Measurements from ENCODE around the gene SEBOX. TPM values are rescaled to one million over a fixed set of nuclear protein-coding genes. Genes with fewer than 3 reads are reported as not detected.

The SEBOX gene
- total and polyA plus RNA-seq, 2 experiments from 2014 or later: 0.44 TPM; not detected in 1

DNA sequence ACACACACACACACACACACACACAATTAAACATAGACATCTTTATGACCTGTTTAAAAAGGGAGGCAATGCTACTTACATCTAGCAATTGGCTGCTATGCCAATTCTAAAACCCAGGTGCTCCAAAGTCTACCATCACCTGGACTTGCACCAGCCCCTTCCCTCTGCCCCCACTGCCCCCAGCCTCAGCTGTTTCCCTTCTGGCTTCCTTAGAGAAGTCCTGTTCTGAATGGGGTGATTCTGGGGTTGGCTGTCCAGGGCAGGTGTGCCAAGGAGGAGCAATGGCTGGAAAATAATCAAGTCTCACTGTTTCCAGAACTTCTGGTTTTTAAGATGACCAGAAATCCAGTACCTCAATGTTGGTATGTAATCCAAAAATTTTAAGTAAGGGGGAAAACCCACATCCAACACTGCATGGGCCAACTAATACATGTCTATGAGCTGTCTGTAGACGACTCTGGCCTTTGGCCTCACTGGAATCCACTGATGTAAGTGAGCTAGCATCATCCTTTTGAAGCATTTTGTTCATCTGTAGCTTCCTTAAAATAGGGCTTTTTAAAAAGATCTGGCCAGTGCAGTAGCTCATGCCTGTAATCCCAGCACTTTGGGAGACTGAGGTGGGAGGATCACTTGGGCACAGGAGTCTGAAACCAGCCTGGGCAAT lies 31.8 kb downstream of the SEBOX start:
- Histone ChIP-seq H3K9me3 (ENCODE audit: low read depth) (no peaks in the 10 kb centered on the region), H3K27me3 (no peaks in the 10 kb centered on the region), H3K4me3 (no peak overlapping the region), H3K4me1 (ENCODE audit: low read depth) (peaks cover 4% of the 10 kb centered on the region), H3K36me3 (peaks cover 9% of the 10 kb centered on the region), H3K27ac (no peak overlapping the region)
- TF ChIP-seq CTCF (IDR thresholded peaks at IDR 0.05; ENCODE audit: low read depth, low read length): no peak
- DNase-seq (ENCODE audit: low read depth in 1 of 2, low spot score in 1 of 2): no peak

DNA sequence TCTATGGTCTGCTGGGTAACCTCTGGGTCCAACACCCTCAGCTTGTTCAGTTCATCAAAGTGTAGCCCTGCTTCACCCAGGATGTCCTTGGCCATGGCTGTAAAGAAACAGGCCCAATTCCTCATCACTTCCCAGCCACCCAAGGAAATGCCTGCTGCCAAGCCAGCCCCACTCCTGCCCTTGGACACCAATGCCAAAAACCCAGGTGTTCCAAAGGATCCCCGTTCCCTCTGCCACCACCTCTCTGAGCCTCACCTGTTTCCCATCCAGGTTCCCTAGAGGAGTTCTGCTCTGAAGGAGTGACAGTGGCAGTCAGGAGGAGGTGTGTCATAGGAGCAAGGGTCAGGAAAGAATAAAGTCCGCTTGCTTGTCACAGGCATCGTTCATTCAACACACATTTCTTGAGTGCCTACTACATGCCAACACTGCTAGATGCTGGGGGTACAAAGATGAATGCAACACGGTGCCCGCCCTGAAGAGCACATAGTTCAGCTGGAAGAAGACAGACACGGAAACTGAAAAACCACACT lies 33.0 kb downstream of the SEBOX start:
- peaks cover 9% of the 10 kb centered on the region for H3K36me3 ChIP-seq
- no peak for TF ChIP-seq CTCF (IDR thresholded peaks at IDR 0.05; ENCODE audit: low read depth, low read length)
- H3K9me3 ChIP-seq (ENCODE audit: low read depth): no peaks in the 10 kb centered on the region
- DNase-seq (ENCODE audit: low read depth in 1 of 2, low spot score in 1 of 2): no peak
- no peak overlapping the region for H3K27ac ChIP-seq
- peaks cover 4% of the 10 kb centered on the region for H3K4me1 ChIP-seq (ENCODE audit: low read depth)
- no peak overlapping the region for H3K4me3 ChIP-seq
- no peaks in the 10 kb centered on the region for H3K27me3 ChIP-seq

DNA sequence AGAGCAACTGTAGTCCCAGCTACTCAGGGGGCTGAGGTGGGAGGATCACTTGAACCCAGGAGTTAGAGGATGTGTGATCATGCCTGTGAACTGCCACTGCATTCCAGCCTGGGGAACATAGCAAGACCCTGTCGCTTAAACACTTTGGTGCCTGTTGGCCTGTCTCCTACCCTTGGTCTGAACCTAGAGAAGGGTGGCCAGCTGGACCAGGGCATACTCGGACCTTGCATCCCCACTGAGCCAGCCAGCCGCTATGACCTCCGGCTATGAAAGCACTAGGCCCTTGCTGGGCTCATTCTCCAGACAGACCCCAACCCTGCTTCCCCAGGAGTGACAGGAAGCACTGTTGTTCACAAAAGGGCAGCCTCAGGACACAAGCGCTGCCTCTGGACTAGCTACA lies 34.3 kb downstream of the SEBOX start:
- H3K4me1 ChIP-seq (ENCODE audit: low read depth): peaks cover 4% of the 10 kb centered on the region
- no peaks in the 10 kb centered on the region for H3K27me3 ChIP-seq
- no peak overlapping the region for H3K27ac ChIP-seq
- no peak overlapping the region for H3K4me3 ChIP-seq
- H3K36me3 ChIP-seq: peaks cover 13% of the 10 kb centered on the region
- TF ChIP-seq CTCF (IDR thresholded peaks at IDR 0.05; ENCODE audit: low read depth, low read length): no peak
- no peaks in the 10 kb centered on the region for H3K9me3 ChIP-seq (ENCODE audit: low read depth)
- DNase-seq (ENCODE audit: low read depth in 1 of 2, low spot score in 1 of 2): no peak

DNA sequence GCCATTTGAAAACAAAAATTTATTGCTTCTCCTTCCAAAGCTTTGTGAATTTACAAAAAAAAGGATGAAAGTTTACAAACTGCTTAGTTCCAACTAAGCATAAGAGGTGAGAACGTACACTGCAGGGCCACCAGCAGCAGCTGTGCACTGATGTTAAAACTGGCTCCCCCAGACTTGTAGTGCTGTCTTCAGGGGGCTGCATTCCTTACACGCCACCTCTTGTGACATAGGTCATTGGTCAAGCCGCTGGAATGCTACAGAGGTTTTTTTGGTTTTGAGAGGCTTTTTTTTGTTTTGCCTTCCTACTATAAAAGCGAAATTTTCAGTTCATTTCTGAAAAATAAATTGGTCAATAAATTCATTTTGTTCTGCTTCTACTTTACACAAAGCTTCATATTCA lies 36.7 kb downstream of the SEBOX start:
- DNase-seq (ENCODE audit: low read depth in 1 of 2, low spot score in 1 of 2): peak in 1 of 2 donors; percentile 56
- H3K27me3 ChIP-seq: no peaks in the 10 kb centered on the region
- H3K4me1 ChIP-seq (ENCODE audit: low read depth): no peaks in the 10 kb centered on the region
- H3K4me3 ChIP-seq: no peak overlapping the region
- no peaks in the 10 kb centered on the region for H3K9me3 ChIP-seq (ENCODE audit: low read depth)
- peak overlapping the region; percentile 45 for H3K27ac ChIP-seq
- H3K36me3 ChIP-seq: peaks cover 13% of the 10 kb centered on the region
- no peak for TF ChIP-seq CTCF (IDR thresholded peaks at IDR 0.05; ENCODE audit: low read depth, low read length)

GRCh38 chr17:28327709-28328108 lies 37.3 kb downstream of the SEBOX start:
- Histone ChIP-seq H3K4me1 (ENCODE audit: low read depth) (no peaks in the 10 kb centered on the region), H3K4me3 (no peak overlapping the region), H3K27ac (peak overlapping the region; percentile 45), H3K27me3 (no peaks in the 10 kb centered on the region), H3K36me3 (peaks cover 13% of the 10 kb centered on the region), H3K9me3 (ENCODE audit: low read depth) (no peaks in the 10 kb centered on the region)
- no peak for TF ChIP-seq CTCF (IDR thresholded peaks at IDR 0.05; ENCODE audit: low read depth, low read length)
- no peak for DNase-seq (ENCODE audit: low read depth in 1 of 2, low spot score in 1 of 2)
